Right forelimb (tissue), 1 donor: ENCODE measurements around the gene CORO2A.
A peak's percentile ranks its signal among the peaks of the same experiment; 100 is the strongest.
"Not testable (repeated sequence)": the region's sequence is repeated elsewhere in the genome, so short reads cannot be mapped to it uniquely, and the experiment has no call there.

Experiments used
- DNase-seq: peaks from one replicate; pipeline ENCODE4 v3.0.0-alpha.2; 2018

CORO2A gene

GRCh38 chr9:98101868-98102273 lies 90.6 kb downstream of the CORO2A start:
- DNase-seq, result no peak

DNA sequence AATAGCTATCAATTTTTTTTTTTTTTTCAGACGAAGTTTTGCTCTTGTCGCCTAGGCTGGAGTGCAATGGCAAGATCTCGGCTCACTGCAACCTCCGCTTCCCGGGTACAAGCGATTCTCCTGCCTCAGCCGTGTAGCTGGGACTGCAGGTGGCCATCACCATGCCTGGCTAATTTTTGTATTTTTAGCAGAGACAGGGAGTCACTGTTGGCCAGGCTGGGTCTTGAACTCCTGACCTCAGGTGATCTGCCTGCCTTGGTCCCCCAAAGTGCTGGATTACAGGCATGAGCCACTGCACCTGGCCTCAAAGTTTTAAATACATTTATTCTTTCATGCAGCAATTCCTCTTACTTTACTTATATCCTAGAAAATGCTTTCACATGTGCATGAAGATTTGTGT lies 91.0 kb downstream of the CORO2A start:
- DNase-seq, result no peak

DNA sequence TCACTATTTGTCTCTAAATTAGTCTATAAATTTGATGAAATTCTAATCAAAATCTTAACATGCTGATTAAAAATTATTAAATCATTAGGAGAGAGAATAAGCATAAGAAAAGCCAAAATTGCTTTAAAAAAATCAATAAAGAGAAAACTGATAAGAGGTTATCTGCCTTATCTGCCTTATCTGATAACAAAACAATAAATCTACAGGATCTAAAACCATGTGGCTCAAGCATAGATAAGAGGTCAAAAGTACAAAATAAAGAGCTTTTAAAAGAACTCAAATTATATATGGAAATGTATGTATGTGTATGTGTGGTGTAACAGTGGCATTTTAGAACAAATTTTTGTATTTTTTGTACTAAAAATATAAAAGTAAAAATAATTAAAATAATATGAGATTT lies 92.0 kb downstream of the CORO2A start:
- DNase-seq, result no peak

GRCh38 chr9:98099898-98100297 lies 92.5 kb downstream of the CORO2A start:
- no peak for DNase-seq

GRCh38 chr9:98099346-98099745 lies 93.1 kb downstream of the CORO2A start:
- no peak for DNase-seq

DNA sequence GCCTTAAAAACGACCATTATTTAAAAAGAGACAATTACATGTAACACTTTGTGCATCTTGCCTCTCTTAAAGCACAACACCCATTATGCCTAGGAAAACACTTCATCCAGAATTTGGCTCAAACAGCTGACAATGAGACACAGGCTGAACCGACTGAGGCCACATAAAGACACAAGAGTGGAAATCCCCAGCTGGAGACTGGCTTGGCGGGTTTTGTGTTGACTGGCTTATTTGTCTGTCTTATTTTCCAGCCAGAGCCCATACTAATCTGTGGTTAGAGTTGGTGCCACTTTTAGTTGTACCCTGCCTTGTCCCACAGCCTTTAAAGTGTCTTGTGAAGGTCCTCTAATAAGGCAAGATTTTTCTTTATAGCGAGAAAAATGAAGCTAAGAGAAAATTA lies 94.6 kb downstream of the CORO2A start:
- no peak for DNase-seq

- no peak for DNase-seq
Measured at GRCh38 chr9:98096091-98096490, 96.3 kb downstream of the CORO2A start.

DNA sequence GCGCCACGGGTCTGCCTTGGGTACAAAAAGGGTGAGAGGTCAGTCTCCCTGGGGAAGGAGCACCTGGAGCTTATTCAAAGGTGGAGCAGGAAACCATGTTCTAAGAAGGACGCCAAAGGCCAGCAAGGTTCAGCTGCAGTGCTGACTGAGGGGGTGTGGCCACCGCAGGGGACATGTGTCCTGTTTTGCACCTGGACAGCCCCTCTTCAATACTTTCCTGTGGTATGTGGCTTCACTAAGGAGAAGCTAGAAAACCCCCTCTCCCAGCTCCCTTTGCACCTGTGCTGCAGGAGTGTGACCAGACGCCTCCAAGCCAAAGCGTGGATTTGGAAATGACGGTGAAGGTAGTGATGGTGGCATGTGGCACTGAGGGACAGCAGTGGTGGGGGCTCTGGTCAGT lies 97.0 kb downstream of the CORO2A start:
- DNase-seq, result no peak

DNA sequence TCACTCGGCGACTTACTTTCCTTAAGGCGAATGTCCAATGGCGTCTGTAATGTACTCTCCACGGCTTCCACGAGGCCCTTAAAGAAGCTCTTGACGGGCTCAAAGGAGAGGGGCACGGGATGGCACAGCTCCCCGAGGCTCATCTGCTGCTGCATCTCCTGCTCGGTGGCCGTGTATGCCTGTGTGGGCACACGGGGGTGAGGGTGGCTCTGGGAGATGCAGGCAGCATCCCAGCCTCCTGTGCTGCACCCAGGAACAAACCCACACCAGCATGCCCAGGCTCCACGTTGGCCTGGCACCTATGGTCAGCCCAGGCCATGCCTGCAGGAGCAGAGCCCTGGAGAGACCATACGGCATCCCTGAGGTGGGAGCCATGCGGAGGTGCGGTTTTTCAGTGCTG lies 97.6 kb downstream of the CORO2A start:
- DNase-seq, result no peak

DNA sequence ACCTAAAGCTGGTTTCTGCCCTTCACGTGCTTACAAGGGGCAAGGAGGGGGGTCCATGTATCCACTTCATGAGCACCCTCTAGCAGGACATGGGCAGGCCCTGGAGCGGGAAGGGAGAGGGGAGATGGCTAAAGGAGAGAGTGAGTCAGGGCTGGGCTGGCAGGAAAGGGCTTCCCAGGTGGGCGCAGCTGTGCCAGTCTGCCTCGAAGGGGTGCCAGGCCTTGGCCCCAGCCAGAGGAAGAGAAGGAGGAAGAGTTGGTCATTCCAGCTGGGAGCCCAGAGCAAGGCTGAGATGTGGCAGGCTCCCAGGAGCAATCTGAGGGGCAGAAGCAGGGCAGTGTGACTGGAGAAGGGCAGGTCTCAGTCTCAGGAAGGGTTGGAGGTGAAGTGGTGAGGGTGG lies 98.1 kb downstream of the CORO2A start:
- DNase-seq, result no peak

GRCh38 chr9:98092613-98092931 lies 99.9 kb downstream of the CORO2A start:
- no peak for DNase-seq

GRCh38 chr9:98091735-98092612 lies 100.5 kb downstream of the CORO2A start:
- no peak for DNase-seq

- not testable (repeated sequence) for DNase-seq
Measured at GRCh38 chr9:98090674-98091073, 101.8 kb downstream of the CORO2A start.

GRCh38 chr9:98087420-98088354 lies 104.8 kb downstream of the CORO2A start:
- DNase-seq, result peak; percentile 65

DNA sequence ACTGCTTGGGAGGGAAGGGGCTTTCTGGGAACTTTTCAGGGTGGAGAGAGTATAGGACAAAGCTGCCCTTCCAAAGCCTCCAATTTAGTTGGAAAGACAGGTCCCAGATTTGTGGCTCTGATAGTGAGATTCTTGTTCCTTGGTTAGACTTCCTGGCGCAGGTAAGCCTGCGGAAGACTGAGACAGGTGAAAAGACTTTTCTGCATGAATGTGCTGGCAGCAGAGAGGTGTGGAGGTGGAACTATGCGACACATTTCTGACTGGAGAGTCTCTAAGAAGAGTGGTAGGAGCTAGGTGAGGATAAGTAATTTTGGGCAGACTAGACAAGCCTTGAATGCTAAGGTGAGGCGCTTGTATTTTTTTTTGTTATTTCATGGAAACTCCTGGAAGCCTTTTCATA lies 106.0 kb downstream of the CORO2A start:
- DNase-seq, result no peak

GRCh38 chr9:98085944-98086343 lies 106.5 kb downstream of the CORO2A start:
- no peak for DNase-seq

- DNase-seq, result no peak
Measured at GRCh38 chr9:98085058-98085457, 107.4 kb downstream of the CORO2A start.

- no peak for DNase-seq
Measured at GRCh38 chr9:98084396-98084795, 108.0 kb downstream of the CORO2A start.

- DNase-seq, result no peak
Measured at GRCh38 chr9:98083566-98084183, 108.8 kb downstream of the CORO2A start.

DNA sequence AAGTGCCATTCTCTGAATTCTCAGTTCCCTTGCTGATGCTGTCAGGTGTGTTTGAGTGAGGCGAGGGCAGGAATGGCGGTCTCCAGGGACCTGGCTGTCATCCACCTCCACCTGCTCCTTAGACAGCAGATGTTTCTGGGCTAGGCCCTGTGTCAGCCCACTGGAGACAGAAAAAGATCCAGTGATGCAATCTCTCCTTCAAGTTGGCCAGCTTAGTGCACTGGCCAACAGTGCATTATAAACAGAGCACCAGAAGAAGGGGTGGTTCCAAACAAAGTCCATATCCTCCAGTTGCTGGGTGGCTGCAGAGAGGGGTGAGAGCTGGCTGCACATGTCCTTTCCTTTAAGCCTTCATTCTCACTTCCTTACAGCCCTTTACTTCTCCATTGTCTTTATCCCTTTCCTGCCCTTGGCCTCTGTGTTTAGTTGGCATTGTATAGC lies 109.4 kb downstream of the CORO2A start:
- no peak for DNase-seq

GRCh38 chr9:98081477-98082219 lies 110.8 kb downstream of the CORO2A start:
- DNase-seq, result no peak

DNA sequence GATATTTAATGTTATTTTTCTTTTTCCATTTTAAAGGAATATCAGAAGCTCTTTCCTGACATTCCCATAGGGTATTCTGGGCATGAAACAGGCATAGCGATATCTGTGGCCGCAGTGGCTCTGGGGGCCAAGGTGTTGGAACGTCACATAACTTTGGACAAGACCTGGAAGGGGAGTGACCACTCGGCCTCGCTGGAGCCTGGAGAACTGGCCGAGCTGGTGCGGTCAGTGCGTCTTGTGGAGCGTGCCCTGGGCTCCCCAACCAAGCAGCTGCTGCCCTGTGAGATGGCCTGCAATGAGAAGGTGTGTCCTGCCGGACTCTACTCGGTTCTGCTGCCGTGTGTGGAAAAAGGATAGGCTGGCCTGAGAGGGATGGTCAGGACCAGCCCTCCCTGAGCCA lies 111.7 kb downstream of the CORO2A start:
- no peak for DNase-seq

GRCh38 chr9:98080326-98080725 lies 112.1 kb downstream of the CORO2A start:
- DNase-seq, result no peak
